EH (cell line): ENCODE measurements around the gene TMEM170B.

Experiments
- DNase-seq: peaks from one replicate; pipeline ENCODE4 v3.0.0-alpha.2; 2015; ENCODE audit warnings: low read depth

The TMEM170B gene

DNA sequence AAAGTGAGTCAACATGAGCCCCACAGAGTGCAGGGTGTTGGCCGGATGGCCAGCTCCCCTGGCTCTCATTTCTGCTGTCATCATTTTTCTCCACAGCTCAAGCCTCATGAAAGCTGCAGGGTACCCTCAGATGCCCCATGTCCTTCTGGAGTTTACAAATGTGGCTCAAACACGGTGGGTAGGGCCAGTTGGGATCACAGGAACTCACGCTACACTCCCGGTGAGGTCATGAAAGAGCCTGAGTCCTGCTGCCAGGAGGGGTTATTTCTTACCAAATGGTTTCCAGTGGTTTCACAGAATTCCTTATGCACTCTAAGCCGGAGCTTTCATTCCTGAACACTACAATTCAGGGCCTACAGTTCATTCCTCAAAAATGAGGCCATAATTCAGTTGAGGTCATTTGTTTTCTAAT, 78.7 kb downstream of the TMEM170B start:
- peak; percentile 98 for DNase-seq

- peak; percentile 28 for DNase-seq
Measured at GRCh38 chr6:11618533-11618932, 81.0 kb downstream of the TMEM170B start.

GRCh38 chr6:11621119-11621518, 83.6 kb downstream of the TMEM170B start:
- no peak for DNase-seq

DNA sequence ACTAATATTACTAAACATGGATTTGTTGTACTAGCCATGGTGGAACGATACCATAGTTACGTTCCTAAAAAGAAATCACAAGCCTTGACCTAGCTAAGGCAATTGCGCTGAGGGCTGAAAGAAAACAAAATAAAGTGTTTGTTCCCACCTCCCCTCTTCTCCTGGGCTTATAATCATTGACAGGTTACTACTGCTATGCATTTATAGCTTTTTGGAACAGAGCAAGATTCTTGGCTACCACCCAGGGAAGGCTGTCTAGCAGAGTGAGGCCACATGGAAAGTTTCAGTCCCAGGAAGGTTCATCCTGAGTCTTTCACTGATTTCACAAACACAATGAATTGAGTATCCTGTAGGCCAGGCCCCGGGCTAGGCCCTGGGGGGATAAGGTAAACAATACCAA, 84.6 kb downstream of the TMEM170B start:
- peak; percentile 32 for DNase-seq

DNA sequence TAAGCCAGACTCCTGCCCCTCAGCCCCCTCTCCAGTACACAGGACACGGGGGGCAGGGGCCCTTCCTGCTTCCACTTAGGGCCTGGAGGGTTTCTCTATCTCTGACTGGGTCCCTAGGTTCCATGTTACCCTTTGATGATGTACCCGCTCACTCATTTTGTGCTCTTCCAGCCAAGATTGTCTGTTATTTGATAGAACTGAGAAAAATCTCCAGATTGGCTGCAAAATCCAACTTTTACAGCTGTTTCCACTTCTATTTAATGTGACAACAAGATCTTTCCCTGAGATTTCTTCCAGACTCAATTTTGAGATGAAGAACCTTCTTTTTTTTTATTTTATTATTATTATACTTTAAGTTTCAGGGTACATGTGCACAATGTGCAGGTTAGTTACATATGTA, 85.7 kb downstream of the TMEM170B start:
- no peak for DNase-seq

GRCh38 chr6:11625302-11625701, 87.8 kb downstream of the TMEM170B start:
- DNase-seq, result no peak

- no peak for DNase-seq
Measured at GRCh38 chr6:11626356-11626755, 88.8 kb downstream of the TMEM170B start.

- DNase-seq, result no peak
Measured at GRCh38 chr6:11628562-11628961, 91.0 kb downstream of the TMEM170B start.

DNA sequence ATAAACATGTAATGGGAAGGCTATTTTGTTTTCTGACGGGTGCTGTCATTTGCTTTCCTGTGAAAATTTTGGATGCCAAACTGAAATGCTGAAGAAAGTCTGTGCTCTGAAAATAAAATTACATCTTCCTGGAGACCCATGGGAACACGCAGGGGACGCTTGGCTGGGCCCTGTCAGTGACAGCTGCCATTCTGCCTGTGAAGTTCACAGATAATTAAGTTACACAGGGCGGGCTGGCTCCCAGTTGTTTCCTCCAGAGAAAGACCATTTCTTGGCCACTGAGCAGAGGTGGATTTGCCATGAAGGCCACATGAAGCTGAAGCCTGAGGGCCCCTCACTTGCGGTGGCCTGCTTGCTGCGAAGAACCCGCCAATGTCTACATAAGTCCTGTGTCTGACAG, 93.5 kb downstream of the TMEM170B start:
- no peak for DNase-seq

DNA sequence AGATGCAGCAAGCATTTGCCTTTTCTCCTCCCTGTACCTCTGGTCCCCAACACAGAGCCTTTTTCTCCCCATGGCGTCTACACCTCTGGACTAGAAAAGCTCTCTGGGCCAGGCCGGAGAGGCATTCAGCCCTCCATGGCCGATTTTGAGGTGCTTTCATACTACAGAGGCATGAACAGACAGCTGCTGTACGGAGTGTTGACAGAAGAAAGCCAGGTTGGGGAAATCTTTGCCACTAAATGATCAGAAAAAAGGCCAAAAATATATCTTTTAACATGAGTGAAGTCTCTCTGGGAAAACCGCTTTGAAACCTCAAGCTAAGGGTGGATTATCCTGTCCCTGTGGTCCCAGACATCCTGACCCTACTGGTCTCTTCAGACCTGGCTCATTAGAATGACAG, 94.0 kb downstream of the TMEM170B start:
- DNase-seq, result no peak

DNA sequence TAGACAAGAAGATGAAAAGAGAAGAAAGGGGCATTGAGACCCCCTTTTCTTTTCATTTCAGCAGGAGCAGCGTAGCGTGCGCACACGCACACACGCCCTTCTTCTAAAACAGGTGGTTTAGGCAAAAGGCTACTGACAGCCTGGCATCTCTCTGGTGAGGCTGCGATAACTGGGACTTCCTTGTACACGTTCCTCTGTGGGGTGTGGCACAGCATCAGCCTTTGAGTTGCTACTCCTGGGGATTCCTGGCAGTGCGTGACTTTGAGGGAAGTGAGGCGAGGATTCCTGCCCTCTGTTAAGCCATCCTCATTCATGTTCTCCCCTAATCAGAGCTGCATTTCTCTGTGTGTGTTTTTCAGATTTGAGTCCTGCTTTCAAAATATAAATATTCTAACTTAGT, 94.7 kb downstream of the TMEM170B start:
- DNase-seq, result peak; percentile 59

DNA sequence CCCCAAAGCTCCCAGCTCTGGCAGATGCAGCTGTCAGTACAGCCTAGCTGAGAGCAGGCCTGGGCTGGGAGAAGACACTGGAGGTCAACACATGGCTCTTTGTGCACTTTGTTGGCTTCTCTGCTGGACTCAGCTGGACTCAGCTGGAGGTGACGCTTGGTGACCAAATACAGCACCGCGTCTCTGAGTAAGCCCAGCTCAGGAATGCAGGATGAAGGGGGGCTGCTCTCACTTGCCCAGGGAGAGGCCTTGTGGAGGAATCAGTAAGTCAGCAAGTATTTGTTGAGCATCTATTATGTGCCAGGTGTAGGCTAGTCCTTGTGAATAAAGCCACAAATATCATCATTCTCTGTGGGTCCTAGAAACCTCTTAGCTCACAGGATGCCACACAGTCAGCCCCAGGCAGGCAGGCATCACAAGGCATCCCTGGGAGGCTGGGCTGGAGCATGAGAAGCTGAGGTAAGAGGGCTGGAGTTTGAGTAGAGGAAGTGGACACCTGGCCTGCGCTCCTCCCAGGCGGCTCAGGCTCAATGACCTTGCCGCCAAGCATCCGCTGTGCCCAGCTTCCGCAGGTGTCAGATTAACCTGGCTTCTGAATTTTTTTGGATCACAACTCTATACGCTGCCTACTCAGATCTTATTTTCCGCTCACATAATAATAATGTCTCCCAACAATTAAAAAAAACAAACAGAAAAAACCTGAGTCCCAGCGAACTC, 95.4 kb downstream of the TMEM170B start:
- DNase-seq, result peak; percentile 91
